OCI-LY1 (cell line): Measurements from ENCODE around the gene IGFBP5.

ENCODE experiments used
- CTCF ChIP-seq: fragments of 200-600 bp; sonication (generic), shearing (Covaris generic); IDR thresholded peaks from 2 replicates; pipeline ENCODE4 v1.5.1; 2017; ENCODE audit warnings: mild to moderate bottlenecking, antibody characterized with exemption, low read length, moderate library complexity, mixed read lengths
- EZH2 ChIP-seq: fragments of 200-600 bp; sonication (generic), shearing (Covaris generic); IDR thresholded peaks from 2 replicates; pipeline ENCODE4 v1.8.0; 2017; ENCODE audit warnings: borderline replicate concordance, mixed run types, mild to moderate bottlenecking, antibody characterized with exemption, low read length, moderate library complexity, mixed read lengths

GRCh38 chr2:216678813-216679657 is 16.3 kb downstream of the IGFBP5 start:
- no peak for TF ChIP-seq EZH2
- TF ChIP-seq CTCF: no peak
